ENCODE results near the gene TMEM94.
A peak's percentile ranks its signal among the peaks of the same experiment; 100 is the strongest.
"Not testable (repeated sequence)": the region's sequence is repeated elsewhere in the genome, so short reads cannot be mapped to it uniquely, and the experiment has no call there.

The TMEM94 gene

DNA sequence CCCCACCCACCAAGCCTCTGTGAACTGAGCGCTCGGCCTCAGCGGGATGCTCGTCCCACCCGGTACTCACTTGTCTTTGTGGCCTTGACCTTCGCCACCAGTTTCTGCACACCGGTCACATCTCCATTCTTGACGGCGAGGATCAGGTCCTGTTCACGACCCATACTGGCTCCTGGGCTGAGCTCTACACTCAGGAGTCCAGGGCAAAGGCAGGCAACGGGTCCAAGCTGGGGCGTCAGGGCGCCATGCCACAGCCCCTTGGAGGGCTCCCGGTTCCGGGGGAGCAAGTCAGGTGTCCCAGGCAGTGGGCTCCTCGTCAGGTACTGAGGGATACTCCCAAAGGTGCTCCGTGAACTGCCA lies 57.2 kb downstream of the TMEM94 start:
- no peak for DNase-seq

GRCh38 chr17:75514299-75514918 lies 58.0 kb downstream of the TMEM94 start:
- DNase-seq, result no peak

- DNase-seq, result no peak
These were observed 58.6 kb downstream of the TMEM94 start for GRCh38 chr17:75514919-75515495.

DNA sequence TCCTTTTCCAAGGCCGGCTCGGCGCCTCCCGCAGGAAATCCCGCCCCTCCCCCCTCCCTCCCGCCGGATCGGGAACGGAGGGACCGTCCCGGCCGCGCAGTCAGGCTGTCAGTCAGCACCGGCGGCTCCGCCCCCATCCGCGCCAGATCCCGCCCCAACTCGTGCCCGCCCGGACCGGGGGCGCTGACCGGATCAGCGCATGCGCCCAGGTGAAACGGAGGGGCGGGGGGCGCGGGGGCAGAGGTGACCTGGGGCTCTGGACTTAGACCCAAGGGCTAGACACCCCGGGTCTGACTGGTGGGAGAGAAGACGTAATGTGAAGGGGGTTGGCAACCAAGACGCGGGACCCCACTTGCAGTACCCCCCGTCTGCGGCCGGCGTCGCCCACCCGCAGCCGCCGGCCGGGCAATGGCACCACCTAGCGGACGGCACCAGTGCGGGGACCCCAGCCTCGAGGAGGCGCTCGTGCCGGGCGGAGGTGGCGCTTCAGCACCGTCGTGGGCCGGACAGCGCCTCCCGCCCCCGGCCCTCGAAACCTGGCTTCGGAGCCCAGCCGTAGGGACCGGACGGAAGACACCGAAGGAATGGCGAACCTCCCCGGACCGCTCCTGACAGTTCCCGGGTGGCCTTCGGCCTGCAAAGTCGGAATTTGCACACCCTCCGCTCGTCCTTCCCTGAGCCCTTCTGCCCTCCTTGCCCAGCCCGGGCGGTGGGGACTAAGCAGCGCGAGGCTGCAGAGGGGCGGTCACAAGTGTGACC lies 59.2 kb downstream of the TMEM94 start, which contains the start of gene CASKIN2:
Gene CASKIN2, minus strand, starts transcription at position 42 of the 759 bp plus-strand sequence. CDS start 1,733 bp downstream, outside the sequence.
- peak; percentile 68 for DNase-seq

GRCh38 chr17:75516255-75516618 lies 59.8 kb downstream of the TMEM94 start, which contains the start of gene TSEN54:
TSS of gene TSEN54 (plus strand) at chr17:75516528. CDS start at chr17:75516561, 33 bp downstream.
- peak; percentile 76 for DNase-seq

- no peak for DNase-seq
These were observed 60.3 kb downstream of the TMEM94 start for GRCh38 chr17:75516619-75517296.

- DNase-seq, result no peak
These were observed 60.9 kb downstream of the TMEM94 start for GRCh38 chr17:75517297-75517865.

- DNase-seq, result no peak
These were observed 61.8 kb downstream of the TMEM94 start for GRCh38 chr17:75518201-75518600.

DNA sequence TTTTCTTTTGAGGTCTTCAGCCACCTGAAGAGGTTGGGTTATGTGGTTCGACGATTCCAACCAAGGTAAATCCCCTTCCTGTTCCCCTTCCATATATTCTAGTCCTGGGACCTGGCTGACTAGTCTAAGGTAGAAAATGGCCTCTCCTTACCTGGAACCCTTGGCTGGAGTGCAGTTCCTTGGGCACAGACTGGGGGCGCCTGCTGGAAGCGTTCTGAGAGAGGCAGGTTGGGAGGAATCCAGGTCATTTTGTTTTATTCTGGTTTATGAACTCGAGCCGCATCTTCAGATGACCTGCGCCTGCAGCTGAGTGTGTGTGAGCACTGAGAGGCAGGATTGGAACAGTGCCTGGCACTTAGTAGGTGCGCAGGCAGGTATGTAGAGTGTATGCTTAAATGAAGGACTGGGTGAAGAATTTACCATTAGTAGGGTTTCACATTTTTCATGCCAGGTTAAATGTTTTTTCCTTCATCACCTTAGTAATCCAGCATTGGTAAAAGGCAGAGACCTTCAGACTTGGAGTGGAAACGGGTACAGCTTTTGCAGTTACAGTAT lies 62.6 kb downstream of the TMEM94 start:
- DNase-seq, result no peak

DNA sequence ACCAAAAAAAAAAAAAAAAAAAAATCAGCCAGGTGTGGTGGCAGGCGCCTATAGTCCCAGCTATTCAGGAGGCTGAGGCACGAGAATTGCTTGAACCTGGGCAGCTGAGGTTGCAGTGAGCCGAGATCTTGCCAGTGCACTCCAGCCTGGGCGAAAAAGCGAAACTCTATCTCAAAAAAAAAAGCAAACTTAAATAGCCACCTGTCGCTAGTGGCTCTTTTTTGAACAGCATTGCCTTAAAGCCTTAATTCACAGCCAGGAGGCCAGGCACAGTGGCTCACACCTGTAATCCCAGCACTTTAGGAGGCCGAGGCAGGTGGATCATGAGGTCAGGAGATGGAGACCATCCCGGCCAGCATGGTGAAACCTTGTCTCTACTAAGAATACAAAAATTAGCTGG lies 64.0 kb downstream of the TMEM94 start:
- not testable (repeated sequence) for DNase-seq

- DNase-seq, result no peak
These were observed 64.9 kb downstream of the TMEM94 start for GRCh38 chr17:75521290-75521689.

DNA sequence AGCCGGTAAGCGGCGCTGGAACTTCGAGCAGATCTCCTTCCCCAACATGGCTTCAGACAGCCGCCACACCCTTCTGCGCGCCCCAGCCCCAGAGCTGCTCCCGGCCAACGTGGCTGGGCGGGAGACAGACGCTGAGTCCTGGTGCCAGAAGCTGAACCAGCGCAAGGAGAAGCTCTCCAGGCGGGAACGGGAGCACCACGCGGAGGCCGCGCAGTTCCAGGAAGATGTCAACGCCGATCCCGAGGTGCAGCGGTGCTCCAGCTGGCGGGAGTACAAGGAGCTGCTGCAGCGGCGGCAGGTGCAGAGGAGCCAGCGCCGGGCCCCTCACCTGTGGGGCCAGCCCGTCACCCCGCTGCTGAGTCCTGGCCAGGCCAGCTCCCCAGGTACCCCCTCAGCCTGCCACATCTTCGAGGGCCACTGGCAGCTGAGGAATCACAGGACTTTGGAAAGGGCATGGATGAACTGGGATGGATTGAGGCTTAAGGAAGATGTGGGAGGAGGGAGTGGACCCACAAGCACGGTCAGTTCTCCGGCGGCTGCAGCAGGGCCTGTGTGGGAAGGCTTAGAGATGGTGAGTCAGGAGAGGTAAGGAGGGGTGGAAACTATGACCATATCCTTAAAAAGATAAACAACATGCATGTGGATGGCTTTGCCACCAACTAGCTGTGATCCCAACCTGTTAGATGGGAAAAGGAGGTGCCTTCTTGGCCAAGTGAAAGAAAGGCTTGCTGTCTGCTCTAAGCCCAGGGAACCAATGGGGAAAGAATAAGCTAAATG lies 65.7 kb downstream of the TMEM94 start:
- DNase-seq, result no peak

DNA sequence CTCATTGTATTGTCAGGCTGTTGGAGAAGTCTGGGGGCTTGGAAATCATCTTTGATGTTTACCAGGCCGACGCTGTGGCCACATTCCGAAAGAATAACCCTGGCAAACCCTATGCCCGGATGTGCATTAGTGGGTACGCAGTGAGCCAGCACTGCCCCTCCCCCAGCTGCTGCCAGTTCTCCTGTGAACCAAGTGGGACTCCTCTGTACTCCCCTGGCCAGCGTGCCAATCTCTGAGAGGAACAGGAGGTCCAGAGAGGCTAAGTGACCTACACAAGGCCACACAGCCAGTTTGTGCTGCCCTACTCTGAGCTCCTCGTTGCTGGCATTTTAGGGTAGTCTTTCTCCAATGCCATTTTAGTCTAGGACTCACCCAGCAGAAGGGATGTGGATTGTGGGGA lies 67.2 kb downstream of the TMEM94 start:
- DNase-seq, result no peak

DNA sequence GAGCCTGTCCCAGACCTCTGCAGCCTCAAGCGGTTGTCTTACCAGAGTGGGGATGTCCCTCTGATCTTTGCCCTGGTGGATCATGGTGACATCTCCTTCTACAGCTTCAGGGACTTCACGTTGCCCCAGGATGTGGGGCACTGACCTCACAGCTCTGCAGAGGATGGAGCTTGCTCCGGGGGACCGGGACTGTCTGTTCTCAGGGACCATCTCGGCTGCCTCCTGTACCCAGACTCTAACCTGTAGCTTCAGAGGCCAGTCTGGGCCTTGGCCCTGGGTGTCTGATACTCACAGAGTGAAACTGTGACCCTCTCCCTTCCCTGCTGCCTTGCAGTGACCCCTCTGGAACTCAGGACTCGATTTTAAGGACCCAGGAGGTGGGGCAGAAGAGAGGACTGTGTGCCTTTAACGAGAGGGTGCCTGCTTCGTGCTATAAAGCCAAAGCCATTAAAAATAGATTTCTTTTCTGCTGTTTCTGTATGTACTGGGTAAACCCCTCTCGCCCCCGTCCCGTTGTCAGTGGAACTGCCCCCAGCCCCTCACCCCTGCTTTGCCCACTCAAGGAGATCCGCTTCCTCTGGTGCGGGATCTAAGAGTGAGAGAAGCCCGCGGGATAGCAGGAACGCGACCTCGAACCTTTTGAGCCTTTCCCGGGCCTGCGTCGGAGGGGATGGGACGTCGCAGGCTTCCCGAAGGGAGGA lies 68.0 kb downstream of the TMEM94 start:
- DNase-seq, result no peak

GRCh38 chr17:75524970-75525805 lies 68.8 kb downstream of the TMEM94 start, which contains the start of gene LLGL2:
TSS of gene LLGL2 (plus strand) at chr17:75525697. CDS start at chr17:75543427, 17,730 bp downstream.
- DNase-seq, result peak; percentile 76

DNA sequence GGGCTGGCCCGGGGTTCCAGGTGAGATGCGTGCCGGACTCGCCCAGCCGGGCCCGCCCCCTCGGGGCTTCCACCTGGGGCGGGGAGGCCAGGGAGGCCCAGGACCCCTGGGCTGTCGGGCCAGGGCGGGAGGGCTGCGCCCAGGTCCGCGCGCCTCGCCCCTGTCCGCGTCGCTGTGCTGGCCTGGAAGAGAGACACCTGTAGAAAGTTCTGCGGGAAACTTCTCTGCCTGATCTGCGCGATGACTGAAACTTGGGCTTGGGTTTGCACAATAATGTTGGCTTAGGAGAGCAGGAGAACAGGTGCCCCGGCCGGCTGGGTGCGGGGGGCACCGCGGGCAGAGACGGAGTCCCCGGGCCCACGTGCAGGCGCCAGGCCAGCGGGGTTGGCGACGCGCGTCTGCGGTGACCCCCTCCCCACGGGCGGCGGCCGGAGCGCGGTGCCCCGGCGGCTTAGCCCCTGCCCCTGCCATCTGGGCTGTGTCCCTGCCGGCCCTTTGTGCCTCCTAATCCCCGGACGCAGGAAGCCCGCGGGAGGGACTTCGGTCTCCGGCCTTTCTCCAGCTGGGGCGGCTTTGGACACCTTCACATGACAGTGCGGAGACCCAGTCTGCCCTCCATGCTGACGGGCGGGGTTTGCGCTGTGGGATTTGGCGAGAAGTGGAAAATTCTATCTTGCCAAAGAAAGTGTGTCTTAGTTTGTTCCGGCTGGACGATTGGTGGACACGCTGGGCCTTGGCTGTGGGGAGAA lies 69.5 kb downstream of the TMEM94 start:
- no peak for DNase-seq

GRCh38 chr17:75526555-75527270 lies 70.3 kb downstream of the TMEM94 start:
- no peak for DNase-seq

DNA sequence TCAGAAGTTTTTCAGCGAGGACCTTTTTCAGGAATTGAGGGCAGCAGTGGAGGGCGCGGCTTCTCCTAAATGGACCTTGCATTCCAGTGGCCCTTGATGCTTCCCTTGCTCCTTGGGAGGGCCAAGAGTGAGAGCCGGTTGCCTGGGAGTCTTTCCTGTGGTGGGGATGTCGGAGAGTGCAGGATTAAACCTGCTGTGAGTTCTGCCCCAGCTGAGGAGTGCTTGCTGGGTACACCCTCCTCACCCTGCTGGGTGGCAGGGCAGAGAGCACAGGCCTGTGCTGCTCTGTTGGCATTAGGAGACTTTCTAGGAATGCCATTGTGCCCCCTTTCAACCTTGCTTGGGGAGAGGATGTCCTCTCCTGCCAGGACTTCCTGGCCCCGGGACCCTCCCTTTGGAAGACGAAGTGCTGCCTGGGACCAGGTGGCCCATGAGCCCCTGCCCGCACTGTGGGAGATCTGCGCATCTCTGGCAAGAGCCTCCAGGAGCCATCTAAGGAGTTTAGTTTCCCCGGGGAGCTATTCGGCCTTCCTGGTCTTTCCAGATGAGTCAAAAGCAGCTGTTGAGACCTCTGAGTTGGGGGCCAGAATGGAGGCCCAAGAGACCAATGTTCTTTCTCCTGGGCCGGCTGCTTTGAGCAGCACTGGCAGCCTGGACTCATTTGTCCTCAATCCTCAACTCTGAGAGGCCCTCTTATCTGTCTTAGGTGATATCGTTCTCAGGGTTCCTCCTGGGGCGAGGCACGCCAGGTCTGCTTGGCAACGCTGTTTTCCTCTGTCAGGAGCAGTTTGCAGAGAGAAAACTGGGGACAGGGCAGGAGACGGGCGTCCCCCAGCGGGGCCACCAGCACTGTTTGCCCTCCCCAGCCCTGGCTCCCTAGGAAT lies 74.6 kb downstream of the TMEM94 start:
- DNase-seq, result no peak

Measured in NCI-H1048 (cell line).